GM19455 (cell line): ENCODE results near the gene KRTAP10-5.
"Not testable (repeated sequence)": the region's sequence is repeated elsewhere in the genome, so short reads cannot be mapped to it uniquely, and the experiment has no call there.

Experiments used
- ATAC-seq: cut with Tn5 transposase; IDR thresholded peaks from one replicate; pipeline ENCODE4 v1.9.1; 2021; ENCODE audit not compliant: unreplicated experiment

KRTAP10-5 gene

DNA sequence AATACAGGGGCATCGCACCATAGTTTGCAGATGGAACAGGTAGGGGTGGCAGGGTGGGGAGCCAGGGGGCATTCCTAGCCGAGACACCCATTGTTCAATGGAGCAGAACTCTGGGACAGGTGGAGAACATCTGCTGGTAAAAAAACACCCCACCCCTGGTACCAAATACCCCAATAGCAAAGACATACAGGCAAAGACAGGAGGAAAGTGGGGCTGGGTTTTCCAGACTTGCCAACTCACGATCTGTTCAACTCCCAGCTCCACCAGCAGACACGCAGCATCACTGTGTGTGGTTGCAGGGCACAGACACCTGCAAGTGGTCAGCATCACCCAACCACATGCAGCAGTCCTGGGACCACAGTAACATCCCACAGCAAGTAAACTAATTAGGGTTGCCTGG lies 31.1 kb upstream of the KRTAP10-5 start:
- ATAC-seq = no peak

DNA sequence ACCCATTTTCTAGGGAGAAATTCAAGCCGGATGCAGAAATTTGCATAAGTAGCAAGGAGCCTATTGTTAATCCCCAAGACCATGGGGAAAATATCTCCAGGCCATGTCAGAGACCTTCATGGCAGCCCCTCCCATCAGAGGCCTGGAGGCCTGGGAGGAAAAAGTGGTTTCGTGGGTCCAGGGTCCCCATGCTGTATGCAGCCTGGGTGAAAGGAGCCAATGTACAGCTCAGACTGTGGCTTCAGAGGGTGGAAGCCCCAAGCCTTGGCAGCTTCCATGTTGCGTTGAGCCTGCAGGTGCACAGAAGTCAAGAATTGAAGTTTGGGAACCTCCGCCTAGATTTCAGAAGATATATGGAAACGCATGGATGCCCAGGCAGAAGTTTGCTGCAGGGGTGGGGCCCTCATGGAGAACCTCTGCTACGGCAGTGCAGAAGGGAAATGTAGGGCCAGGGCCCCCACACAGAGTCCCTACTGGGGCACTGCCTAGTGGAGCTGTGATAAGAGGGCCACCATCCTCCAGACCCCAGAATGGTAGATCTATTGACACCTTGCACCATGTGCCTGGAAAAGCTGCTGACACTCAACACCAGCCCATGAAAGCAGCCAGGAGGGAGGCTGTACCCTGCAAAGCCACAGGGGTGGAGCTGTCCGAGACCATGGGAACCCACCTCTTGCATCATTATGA lies 29.9 kb upstream of the KRTAP10-5 start:
- ATAC-seq = not testable (repeated sequence)

DNA sequence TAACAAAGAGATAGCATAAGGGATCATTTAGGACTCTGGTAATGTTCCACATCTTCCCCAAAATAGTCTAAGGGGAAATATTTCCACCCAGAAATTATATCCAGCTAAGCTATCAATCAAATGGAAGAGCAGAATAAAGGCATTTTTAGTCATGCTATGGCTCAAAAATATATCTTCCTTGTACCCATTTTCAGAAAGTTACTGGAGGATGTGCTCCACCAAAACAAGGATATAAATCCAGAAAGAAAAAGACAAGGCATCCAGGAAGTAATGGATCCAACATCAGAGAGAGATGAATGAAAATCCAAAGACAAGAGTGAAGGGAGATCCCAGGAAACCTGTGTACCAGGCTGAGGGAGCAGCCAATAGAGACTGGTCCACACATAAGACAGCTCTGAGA lies 28.8 kb upstream of the KRTAP10-5 start:
- no peak for ATAC-seq

DNA sequence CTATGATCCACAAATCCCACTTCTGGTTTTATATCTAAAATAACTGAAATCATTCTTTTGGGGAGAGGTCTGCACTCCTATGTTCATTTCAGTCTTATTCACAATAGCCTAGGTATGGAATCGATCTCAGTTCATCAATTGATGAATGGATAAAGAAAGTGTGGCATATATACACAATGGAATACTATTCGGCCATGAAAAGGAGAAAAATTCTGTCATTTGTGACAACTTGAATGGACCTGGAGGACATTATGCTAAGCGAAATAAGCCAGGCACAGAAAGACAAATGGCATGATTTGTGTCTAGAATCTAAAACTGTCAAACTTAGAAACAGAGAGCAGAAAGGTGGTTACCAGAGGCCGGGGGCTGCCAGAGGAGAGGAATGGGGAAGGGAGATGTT lies 26.1 kb upstream of the KRTAP10-5 start:
- ATAC-seq = no peak

DNA sequence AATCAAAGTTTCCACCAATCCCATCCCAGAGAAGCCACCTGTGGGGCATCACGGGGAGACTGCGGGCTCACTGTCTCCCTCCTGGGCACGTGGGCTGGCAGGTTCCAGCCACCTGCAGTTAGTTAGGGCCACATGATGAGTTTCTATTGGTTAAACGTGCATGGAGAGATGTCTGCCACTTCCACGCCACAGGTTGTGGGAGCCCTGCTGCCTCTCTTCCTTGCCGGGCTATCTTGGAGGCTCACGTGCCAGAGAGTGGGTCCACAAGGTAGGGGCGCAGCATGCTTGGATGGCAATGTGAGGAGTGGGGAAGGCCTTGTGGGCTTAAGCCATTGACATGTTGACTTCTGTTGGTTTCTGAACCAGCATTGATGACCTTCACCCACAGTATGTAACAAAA lies 23.5 kb upstream of the KRTAP10-5 start:
- ATAC-seq = no peak

DNA sequence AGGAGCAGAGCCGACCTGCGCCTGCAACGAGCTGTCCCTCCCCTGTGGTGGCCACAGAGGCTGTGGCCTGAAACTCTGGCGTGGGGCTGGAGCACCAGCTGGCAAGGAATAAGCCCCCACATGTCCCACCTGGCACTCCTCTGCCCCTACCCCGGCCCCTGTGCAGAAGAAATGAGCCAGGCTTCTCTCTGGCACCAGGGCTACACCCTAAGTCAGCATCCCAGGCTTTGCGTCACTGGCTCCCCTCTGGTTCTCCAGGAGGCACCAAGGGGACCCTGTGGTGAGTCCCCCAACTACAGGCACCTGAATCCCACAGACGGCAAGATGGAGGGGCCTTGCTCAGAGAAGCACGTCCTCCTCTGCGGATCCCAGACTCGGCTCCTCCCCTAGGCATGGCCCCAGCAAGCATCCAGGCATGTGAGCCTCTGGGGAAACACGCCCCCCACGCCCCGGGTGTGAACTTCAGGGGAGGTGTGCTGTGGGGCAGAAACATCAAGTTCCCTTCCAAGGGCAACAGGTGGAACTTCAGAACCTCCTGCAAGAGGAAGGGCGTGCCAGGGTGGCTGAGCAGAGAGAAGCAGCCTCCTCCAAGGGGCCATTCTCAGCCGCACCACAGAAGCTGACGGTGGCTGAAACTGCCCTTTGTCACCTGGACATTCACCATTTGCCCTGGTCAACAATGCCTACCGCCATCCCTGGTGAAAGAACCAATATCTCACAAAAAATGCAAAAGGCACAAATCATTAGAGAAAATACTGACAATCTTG lies 22.9 kb upstream of the KRTAP10-5 start:
- no peak for ATAC-seq

DNA sequence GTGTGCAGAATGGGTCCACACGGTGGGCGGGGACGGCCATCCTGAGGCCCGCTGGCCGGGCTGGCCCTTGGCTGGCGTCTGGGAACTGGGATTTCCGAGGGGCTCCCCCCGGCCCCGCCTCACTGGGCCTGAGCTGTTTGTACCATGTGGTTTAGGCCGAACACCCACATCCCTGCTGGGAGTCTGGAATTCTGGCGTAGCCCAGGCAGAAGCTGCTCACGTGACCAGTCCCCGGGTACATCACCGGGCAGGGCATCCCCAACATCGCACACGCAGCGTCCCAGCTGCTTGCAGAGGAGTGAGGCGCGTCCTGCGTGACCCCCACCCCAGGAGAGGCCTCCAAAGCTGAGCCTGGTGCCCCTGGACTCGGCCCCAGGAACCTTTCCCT lies 22.1 kb upstream of the KRTAP10-5 start:
- ATAC-seq = no peak

DNA sequence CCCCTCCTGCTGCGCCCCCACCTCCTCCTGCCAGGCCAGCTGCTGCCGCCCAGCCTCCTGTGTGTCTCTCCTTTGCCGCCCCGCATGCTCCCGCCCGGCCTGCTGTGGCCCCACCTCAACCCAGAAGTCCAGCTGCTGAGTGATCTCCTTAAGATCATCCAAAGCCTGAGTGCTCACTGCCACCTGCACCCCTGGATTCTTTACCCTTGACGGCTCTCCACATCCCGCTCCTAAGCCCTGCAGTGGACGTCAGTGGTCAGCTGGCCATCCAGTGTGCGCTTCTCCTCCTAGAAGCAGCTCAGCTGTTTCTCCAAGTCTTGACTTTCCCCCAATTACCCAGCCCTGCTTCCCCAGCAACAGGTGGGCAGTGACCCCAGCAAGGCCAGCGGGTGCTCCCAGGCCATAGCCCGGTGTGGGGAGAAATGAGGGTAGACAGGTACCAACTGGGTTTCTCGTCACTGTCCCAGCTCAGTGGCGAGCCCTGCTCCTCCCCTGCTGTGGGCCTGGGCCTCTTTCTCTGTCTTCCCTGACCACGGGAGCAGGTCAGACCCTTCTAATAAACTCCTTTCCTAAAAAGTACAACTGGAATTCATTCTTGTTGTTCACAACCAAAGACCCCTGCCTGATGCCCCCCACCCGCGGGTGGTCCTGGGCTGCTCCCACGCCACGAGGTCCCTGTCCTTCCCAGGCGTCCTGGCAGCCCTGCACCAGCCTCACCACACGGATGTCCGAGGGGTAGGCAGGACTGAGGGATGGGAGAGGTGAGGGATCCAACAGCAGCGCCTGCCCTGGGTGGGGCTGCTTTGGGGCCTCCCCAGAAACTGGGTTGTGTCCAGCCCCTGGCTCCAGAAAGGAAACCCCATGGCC lies 21.4 kb upstream of the KRTAP10-5 start:
- no peak for ATAC-seq

DNA sequence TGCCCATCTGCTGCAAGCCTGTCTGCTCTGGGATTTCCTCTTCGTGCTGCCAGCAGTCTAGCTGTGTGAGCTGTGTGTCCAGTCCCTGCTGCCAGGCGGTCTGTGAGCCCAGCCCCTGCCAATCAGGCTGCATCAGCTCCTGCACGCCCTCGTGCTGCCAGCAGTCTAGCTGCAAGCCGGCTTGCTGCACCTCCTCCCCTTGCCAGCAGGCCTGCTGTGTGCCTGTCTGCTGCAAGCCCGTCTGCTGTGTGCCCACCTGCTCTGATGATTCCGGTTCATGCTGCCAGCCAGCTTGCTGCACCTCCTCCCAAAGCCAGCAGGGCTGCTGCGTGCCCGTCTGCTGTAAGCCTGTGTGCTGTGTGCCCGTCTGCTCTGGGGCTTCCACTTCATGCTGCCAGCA lies 20.7 kb upstream of the KRTAP10-5 start:
- not testable (repeated sequence) for ATAC-seq

DNA sequence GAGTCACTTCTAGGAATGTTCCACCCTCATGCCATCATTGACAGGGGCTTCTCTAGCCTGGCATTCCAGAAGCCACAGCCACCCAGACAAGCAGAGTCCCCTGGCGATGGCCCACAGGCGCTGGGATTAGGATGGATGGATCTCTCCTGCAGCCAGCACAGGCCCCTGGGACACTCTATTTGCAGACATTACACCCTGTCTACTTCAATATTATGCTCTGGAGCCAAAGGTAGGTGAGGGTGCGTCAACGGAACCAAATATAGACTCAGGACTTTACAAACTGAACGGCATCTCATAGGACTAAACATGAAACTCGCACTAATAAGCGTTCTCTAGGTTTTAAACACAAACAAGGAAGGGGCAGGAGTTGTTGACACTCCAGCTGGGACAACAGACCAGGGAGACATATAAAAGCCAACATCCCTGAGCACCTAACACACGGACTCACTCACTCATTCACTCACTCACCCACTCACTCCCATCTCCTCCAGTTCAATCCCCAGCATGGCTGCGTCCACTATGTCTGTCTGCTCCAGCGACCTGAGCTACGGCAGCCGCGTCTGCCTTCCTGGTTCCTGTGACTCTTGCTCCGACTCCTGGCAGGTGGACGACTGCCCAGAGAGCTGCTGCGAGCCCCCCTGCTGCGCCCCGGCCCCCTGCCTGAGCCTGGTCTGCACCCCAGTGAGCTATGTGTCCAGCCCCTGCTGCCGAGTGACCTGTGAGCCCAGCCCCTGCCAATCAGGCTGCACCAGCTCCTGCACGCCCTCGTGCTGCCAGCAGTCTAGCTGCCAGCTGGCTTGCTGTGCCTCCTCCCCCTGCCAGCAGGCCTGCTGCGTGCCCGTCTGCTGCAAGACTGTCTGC lies 19.9 kb upstream of the KRTAP10-5 start, which contains the start of gene KRTAP10-7:
Gene KRTAP10-7 (plus strand): TSS at position 480 of the 861 bp plus-strand sequence. CDS start 25 bp downstream, at position 505.
- not testable (repeated sequence) for ATAC-seq

DNA sequence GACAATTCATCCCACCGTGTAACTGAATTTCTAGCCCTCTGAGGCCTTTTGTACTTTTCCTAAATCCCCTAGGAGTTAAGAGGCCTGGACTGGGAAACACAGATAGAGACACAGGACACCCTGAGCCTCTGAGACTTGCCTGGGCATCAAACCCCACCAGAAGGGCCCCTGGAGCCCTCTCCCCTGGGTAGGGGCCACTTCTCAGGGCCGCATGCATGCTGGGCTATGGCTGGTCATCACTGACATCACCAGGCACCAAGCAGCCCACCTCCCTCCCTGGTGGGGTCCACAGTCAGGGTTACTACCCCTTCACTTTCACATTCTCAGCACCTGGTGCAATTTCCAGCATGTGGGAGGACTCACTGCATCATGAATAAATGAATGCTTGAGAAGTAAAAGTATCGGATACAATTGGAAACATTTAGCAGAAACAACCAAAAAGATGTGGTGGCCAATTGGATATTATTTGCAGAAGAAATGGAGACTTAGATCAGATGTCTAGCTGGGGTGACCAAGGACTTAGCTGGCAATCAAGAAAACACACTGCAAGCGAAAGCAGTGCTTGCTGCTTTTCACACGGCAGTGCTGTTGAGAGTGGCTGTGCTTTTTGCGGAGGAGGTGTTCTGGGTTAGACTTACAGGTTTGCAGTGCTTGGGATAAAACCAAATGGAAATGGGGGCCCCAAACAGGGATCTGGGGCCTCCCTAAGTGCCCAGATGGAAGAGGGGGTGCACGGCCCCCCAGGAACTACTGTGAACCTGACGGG lies 19.0 kb upstream of the KRTAP10-5 start:
- no peak for ATAC-seq

DNA sequence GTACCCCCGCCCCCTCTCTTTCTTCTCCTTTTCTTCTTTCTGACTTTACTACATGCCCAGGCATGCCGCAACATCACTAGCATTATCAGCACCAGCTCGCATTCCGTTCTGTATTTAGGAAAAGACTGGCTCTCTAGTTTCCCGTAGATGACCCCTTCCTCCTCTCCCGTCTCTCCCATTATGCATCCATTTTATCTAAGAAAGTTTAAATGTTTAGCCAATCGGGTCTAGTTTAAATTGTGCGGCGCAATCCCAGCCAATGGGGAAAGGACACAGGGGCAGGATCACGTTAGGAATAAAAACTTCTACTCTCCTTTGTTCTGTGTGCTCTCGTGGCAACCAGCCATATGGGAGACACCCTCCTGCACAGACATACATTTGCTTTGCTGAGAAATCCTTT lies 17.7 kb upstream of the KRTAP10-5 start:
- no peak for ATAC-seq

DNA sequence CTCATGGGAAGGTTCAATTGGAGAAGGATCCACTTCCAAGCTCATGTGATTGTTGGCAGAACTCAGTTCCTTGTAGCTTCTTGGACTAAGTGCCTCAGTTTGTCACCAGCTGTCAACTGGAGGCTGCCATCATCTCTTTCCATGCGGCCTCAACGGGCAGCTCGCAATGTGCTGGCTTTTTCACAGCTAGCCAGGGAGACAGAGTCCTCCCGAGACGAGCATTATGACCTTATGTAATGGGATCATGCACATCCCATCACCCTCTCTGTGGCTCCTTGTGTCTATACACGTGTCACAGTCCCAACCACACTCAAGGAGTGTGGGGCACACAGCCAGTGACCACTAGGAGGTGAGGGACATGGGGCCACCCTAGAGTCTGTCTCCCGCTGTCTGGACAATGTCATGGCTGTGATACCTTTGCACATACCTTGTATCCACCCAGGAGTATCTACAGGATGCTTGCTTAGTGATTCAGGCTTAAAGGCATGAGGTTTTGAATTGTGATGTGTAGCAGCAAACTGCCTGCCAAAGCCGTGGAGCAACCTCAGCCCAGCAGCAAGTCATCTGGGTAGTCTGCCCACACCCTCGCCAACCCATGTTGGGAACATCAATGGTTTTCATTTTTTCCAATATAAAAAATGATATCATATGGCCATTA lies 15.8 kb upstream of the KRTAP10-5 start:
- no peak for ATAC-seq

DNA sequence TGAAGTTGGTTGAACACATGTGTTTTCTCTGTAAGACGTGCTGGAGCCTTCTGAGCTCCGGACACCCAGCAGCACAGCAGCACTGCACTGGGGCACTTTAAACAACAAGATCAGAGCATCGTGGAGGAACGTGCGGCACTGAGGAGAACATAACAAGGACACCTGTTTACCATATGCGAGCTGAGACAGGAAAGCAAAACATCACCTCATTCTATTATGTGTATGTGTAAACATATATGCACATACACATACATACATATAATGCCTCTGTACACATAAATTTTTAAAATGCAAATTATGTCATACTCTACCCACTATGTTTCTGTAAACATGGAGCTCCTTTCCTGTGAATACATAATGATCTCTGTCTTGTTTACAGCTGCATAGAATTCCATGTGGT lies 15.1 kb upstream of the KRTAP10-5 start:
- ATAC-seq = no peak

DNA sequence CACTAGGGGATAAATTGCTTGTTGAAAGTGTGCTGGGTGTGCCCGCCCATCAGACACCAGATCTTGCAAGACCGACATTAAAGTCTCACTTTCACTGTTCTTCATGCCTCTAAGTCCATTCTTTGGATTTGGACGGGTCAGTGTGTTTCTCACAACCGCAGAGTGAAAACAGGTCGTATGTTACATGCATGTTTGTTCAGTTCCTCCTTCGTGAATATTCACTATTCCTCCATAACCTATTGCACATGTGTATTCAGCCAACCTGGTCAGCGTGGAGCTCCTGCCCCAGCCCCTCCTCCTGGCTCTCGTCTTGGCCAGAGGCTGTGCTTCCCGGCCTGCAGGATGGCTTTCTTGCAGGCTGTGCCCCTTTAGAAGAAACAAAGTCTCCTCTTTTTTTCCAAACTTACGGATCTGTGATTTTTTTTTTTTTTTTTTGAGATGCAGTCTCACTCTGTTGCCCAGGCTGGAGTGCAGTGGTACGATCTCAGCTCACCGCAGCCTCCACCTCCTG lies 14.1 kb upstream of the KRTAP10-5 start:
- no peak for ATAC-seq

DNA sequence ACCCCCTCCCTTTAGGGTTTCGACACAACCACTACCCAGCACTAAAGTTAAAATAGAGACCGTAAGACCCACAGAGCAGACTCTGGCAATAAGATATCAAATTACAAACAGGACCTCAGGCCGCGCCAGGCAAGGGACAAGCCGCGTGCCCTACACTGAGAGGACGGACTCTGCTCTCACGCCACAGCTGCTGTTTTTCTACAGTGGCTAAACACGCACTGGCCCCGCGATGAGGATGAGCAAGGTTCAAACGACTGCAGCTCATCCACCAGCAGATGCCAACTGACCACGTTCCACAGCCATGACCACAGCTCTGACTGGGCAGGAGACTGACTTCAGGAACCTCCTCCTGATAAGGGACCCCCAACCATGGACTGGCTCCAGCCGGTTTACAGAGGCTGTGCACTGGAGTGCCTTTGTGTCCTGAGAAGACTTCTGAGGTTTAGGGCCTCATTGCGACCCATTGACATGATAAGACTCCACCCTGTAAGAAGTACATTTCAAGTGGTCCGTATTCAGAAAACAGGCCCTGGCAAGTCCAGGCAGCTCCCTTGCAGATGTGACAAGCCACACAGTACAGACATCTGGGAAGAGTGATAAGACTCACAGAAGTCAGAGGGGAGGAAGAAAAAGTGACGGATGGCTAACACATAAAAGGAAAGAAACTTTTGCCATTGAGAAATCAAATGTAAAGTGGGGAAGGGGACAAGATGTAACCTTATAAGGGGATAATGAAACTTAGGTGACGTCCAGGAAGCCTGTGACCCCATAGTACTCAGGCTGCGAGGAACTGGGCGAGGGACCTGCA lies 13.4 kb upstream of the KRTAP10-5 start:
- ATAC-seq = no peak

DNA sequence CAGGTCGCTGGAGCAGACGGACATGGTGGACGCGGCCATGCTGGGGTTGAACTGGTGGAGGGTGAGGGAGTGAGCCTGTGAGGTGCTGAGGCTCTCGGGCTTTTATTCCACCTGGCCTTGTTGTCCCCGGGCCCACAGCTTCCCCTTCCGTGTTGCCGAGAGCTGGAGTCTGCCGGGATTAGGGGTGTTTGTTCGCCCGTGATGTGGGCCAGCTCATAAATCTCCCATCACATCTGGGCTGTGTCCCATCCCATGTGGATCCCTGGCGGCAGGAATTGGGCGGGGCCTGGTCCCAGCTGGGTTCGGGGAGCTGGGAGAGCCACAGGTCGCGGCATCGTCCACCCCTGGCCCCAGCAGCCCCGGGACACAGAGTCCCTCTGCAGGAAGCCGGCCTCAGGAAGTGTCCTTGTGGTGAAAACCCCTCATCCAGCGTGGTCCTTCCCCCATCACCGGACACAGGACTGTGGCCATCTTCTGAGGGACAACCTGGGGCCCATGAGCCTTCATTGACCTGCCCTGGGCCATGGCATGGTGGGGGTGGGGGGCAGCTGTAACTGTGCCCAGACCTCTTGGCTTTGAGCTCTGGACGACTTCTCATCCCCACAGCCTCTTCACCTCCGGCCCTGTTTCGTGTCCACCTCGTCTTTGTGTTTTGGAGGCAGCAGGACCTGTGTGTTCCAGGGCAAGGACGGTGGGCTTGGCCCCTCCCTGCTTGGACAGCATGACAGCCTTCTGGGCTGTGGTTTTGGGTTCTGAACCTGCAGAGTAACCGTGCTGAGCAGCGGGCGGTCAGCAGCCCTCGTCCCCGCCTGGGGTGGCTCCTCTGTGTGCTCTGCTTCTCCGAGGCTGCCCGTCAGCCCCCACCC lies 12.3 kb upstream of the KRTAP10-5 start, which contains the start of gene KRTAP10-6:
Gene KRTAP10-6 (minus strand): TSS at position 60 of the 866 bp plus-strand sequence. CDS start 21 bp downstream, at position 39.
- ATAC-seq = no peak
